AG09309 (cell line): Measurements from ENCODE around the gene POLR2E.

ENCODE experiments used
- DNase-seq: peaks from one replicate; pipeline ENCODE4 v3.0.0-alpha.2; 2010; ENCODE audit warnings: low read depth
- H3K4me3 ChIP-seq: 2 replicates; pipeline ENCODE4 v1.5.1; 2011; ENCODE audit warnings: mild to moderate bottlenecking, low read depth, low read length, moderate library complexity; ENCODE audit not compliant: control insufficient read depth
- TF ChIP-seq, protein P1 (sequence below): IDR thresholded peaks from 2 replicates; pipeline ENCODE4 v1.5.1; 2011; ENCODE audit warnings: mild to moderate bottlenecking, low read depth, low read length, inconsistent platforms; ENCODE audit not compliant: insufficient read depth, control insufficient read depth; ENCODE audit errors: missing control alignments

The POLR2E gene

DNA sequence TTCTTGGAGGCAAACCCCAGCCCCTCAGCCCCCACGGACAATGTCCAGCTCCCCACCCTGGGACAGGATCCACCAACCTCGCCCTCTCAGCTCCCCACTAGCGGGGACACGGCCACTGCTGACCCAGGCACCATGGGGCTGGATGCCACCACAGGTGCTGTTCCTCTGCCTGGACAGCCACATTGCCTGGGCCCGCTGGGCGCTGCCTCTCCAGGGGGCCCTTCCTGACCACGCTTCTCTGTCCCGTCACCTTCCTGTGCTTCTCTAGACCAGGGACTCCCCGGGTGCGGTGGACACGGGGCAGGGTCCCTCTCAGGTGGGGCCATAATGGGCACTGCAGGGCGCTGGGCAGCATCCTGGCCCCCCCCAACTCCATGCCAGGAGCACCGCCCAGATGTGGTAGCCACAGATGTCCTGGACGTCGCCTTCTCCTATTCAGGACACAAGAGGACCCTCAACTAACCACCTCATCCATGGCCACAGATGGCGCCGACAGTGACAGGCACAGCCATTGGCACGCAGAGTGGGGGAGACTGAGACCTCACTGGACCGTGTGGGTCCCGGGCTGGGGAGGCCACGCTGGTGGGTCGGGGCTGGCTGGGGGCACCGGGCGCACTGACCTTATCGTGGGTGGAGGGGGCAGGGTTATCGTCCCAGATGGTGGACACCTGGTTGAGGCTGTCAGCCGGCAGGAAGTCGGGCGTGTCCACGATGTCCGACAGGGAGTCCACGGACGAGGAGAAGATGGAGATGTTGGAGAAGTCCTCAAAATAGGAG lies 32.0 kb upstream of the POLR2E start:
- TF ChIP-seq, protein P1, sequence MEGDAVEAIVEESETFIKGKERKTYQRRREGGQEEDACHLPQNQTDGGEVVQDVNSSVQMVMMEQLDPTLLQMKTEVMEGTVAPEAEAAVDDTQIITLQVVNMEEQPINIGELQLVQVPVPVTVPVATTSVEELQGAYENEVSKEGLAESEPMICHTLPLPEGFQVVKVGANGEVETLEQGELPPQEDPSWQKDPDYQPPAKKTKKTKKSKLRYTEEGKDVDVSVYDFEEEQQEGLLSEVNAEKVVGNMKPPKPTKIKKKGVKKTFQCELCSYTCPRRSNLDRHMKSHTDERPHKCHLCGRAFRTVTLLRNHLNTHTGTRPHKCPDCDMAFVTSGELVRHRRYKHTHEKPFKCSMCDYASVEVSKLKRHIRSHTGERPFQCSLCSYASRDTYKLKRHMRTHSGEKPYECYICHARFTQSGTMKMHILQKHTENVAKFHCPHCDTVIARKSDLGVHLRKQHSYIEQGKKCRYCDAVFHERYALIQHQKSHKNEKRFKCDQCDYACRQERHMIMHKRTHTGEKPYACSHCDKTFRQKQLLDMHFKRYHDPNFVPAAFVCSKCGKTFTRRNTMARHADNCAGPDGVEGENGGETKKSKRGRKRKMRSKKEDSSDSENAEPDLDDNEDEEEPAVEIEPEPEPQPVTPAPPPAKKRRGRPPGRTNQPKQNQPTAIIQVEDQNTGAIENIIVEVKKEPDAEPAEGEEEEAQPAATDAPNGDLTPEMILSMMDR: no peak
- DNase-seq: no peak
- no peak overlapping the region for H3K4me3 ChIP-seq

DNA sequence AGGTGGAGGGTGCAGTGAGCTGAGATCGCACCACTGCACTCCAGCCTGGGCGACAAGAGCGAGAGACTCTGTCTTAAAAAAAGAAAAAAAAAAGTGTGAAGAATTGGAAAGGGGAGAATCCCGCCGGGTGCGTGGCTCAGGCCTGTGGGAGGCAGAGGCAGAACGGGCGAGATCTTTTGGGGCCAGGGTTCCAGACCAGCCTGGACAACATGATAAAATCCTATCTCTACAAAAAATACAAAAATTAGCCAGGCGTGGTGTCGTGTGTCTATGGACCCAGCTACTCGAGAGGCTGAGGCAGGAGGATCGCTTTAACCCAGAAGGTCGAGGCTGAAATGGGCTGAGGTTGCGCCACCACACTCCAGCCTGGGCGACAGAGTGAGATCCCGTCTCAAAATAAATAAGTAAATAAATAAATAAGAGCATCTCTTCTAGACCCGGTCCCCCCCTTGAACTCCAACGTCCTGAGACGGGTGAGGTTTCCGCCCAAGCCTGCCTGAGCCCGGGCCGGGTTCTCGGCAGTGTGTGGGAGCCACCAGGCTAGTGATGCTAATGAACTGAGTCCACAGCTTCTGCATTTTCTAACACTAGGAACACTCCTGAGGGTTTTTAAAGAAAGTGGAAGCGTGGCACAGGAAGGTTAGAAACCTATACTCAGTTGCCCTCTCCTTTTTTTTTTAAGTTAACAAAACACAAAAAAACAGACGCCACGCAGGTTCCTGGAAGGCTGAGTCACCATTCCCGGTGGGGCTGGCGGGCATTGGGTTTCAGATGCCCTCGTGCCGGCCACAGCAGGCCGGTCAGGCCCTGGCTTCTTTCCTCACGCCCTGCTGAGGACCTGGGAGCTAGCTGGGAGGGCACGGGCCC lies 30.7 kb upstream of the POLR2E start:
- no peak for DNase-seq
- H3K4me3 ChIP-seq: no peak overlapping the region
- TF ChIP-seq, protein P1: no peak

DNA sequence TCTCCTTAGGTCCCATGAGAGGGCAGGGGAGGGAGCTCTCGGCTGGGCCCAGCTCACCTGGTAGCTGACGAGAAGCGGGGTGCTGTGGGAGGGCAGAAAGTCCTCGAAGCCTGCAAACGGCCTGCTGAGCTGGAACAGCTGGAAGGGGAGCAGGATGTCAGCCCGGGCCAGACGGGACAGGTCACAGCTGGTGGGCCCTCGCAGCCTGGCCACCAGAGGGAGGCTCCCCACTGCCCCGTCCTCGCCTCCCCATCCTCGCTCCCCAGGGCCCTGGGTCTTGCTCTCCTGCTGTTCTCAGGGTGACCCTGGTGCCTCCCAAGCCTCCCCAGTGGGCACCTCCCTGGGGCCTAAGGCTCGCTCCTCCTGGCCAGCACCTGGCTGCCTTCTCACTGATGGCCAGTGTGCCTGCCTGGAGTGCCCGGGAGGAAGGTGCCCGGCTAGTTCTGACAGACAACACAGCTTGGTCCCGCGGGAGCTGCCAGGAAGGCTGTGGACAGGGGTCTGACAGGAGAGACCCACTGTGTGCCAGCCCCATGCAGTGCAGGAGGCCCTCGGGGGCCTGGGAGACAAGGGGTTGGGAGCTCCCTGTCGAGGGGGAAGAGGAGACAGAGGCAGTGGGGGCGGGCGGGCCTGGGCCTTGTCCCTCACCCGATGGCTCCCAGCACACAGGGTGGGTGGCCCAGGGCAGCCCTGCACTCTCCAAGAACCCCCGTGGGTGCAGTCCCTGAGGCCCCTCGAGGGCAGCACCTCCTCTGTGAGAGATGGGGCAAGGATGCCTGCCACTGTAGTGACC lies 28.9 kb upstream of the POLR2E start:
- TF ChIP-seq, protein P1: no peak
- no peak overlapping the region for H3K4me3 ChIP-seq
- DNase-seq: no peak

DNA sequence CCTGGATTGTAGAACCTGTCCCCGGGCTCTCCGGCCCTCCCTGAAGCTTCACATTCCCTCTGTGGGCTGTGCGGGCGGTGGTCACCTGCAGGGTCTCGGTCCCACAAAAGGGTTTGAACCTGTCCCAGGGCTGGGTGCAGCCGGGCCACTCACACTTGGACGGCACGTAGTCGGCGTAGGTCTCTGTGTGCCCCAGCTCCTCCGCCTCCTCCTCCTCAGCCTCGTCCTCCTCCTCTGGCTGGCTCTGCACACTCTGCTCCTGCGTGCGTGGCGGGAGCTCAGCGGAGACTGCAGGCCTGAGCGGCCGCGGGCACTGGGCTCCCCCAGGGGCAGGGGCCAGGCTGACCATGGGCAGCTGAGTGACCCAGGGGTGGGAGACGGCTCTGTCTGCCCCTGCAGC lies 28.2 kb upstream of the POLR2E start:
- TF ChIP-seq, protein P1: no peak
- H3K4me3 ChIP-seq: no peak overlapping the region
- DNase-seq: no peak

DNA sequence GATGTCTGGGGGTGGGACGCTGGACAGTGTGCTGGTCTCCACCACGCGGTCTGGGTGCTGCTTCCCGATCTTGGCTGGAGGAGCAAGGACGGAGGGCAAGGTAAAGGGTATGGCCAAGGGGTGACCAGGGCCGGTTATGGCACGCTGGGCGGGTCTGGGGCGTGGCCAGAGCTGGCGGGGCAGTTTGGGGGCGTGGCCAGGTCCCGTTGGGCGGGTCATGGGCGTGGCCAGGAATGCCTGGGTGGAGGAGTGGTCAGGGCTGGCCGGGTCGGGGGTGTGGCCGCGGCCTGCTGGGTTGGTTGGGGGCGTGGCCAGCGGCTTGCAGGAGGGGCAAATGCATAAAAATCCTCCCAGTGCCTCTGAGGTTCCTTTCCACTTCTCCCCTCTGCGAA lies 27.8 kb upstream of the POLR2E start:
- DNase-seq: no peak
- TF ChIP-seq, protein P1: no peak
- H3K4me3 ChIP-seq: no peak overlapping the region
